IMR-90 (cell line): ENCODE data around the gene AQP12A.

Experiments
- BHLHE40 ChIP-seq: fragments of 150-350 bp; IDR thresholded peaks from 2 replicates; pipeline ENCODE4 v1.6.1; 2016; ENCODE audit warnings: mild to moderate bottlenecking, low read depth, low read length
- CEBPB ChIP-seq: IDR thresholded peaks from 2 replicates; pipeline ENCODE4 v1.6.1; 2012; ENCODE audit warnings: low read depth, low read length, improper control_type of control experiment
- POLR2A ChIP-seq: IDR thresholded peaks from 2 replicates; pipeline ENCODE4 v1.6.1; 2012; ENCODE audit warnings: mild to moderate bottlenecking, low read depth, low read length
- RAD21 ChIP-seq: IDR thresholded peaks from 2 replicates; pipeline ENCODE4 v1.6.1; 2012; ENCODE audit warnings: low read length, improper control_type of control experiment
- TF ChIP-seq, protein P1 (sequence below): conservative IDR thresholded peaks from 2 replicates; pipeline ENCODE4 v1.5.1; 2012; ENCODE audit warnings: mild to moderate bottlenecking, low read depth, low read length, improper control_type of control experiment
- TF ChIP-seq, protein P2 (sequence below): fragments of 150-350 bp; IDR thresholded peaks from 2 replicates; pipeline ENCODE4 v1.6.1; 2016; ENCODE audit warnings: low read depth, mild to moderate bottlenecking, low read length, moderate library complexity, borderline replicate concordance

DNA sequence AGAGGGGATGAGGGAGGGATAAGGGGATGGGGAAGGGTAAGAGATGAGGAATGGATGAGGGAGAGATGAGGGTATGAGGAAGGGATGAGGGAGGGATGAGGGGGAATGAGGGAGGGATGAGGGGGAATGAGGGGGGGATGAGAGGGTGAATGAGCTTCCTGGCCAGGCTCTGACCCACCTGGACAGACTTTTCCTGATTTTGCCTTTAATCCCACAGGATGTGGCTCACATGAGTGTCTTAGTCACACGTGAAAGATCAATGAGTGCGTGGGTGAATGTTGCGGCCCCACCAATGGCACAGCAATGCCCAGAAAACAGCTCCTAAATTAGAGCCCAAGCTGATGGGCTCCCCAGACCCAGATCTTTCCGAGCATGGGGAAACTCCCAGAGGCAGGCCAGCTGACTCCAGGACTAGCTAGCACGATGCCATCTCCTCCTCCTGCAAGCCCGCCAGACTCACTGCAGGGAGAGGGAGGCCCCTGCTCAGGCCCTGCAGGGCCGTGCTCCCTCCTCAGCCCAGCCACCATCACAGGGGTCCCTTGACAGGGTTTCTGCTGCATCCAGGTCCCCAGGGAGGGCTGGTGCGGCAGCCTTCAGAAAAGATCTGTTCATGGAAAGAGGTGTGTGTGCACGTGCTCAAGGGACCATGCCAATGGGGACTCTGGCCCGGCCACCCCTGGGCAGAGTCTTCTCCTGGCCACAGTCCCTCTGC lies 41.4 kb downstream of the AQP12A start:
- TF ChIP-seq CEBPB = no peak
- TF ChIP-seq, protein P1, sequence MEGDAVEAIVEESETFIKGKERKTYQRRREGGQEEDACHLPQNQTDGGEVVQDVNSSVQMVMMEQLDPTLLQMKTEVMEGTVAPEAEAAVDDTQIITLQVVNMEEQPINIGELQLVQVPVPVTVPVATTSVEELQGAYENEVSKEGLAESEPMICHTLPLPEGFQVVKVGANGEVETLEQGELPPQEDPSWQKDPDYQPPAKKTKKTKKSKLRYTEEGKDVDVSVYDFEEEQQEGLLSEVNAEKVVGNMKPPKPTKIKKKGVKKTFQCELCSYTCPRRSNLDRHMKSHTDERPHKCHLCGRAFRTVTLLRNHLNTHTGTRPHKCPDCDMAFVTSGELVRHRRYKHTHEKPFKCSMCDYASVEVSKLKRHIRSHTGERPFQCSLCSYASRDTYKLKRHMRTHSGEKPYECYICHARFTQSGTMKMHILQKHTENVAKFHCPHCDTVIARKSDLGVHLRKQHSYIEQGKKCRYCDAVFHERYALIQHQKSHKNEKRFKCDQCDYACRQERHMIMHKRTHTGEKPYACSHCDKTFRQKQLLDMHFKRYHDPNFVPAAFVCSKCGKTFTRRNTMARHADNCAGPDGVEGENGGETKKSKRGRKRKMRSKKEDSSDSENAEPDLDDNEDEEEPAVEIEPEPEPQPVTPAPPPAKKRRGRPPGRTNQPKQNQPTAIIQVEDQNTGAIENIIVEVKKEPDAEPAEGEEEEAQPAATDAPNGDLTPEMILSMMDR = no peak
- TF ChIP-seq, protein P2, sequence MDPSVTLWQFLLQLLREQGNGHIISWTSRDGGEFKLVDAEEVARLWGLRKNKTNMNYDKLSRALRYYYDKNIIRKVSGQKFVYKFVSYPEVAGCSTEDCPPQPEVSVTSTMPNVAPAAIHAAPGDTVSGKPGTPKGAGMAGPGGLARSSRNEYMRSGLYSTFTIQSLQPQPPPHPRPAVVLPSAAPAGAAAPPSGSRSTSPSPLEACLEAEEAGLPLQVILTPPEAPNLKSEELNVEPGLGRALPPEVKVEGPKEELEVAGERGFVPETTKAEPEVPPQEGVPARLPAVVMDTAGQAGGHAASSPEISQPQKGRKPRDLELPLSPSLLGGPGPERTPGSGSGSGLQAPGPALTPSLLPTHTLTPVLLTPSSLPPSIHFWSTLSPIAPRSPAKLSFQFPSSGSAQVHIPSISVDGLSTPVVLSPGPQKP = no peak
- TF ChIP-seq POLR2A = no peak
- TF ChIP-seq RAD21 = no peak
- TF ChIP-seq BHLHE40 = no peak
